Breast epithelium (tissue), 4 donors: ENCODE measurements around the gene RPRD2. TPM values are rescaled to one million over a fixed set of nuclear protein-coding genes. Genes with fewer than 3 reads are reported as not detected.

Experiments
- DNase-seq, 2 donors: peaks; one replicate each; pipeline ENCODE4 v3.0.0-alpha.2; 2019; ENCODE audit warnings: low spot score in 2 of 2
- H3K27ac ChIP-seq, 2 donors: fragments of 200-600 bp; sonication (generic) in 1 of 2; one replicate each; pipeline ENCODE4 v1.5.1; 2016 to 2019; ENCODE audit warnings: mild to moderate bottlenecking in 1 of 2
- H3K27me3 ChIP-seq, 2 donors: fragments of 200-600 bp; sonication (generic) in 1 of 2; one replicate each; pipeline versions ENCODE4 v1.5.1 to v1.6.0; 2017 to 2019; ENCODE audit warnings: control low read depth in 1 of 2, mild to moderate bottlenecking in 1 of 2
- H3K36me3 ChIP-seq: fragments of 200-600 bp; one replicate; pipeline ENCODE4 v1.5.1; 2019
- H3K4me1 ChIP-seq, 2 donors: fragments of 200-600 bp; sonication (generic); one replicate each; pipeline ENCODE4 v1.5.1; 2016 to 2019; ENCODE audit warnings: control low read depth in 1 of 2
- H3K4me3 ChIP-seq, 3 donors: fragments of 200-600 bp; sonication (generic); 1 replicate in 2 of 3; 2 replicates in 1 of 3; pipeline ENCODE4 v1.5.1; 2016 to 2019; ENCODE audit warnings: mild to moderate bottlenecking in 3 of 3, moderate library complexity in 2 of 3
- H3K9me3 ChIP-seq, 2 donors: fragments of 200-600 bp; sonication (generic) in 1 of 2; one replicate each; pipeline ENCODE4 v1.5.1; 2016 to 2019; ENCODE audit warnings: control low read depth in 1 of 2
- CTCF ChIP-seq, 3 donors: fragments of 450-650 bp; IDR thresholded peaks; one replicate each; pipeline ENCODE4 v1.5.1; 2016 to 2017; ENCODE audit warnings: antibody characterized with exemption in 3 of 3, mild to moderate bottlenecking in 3 of 3, moderate library complexity in 3 of 3
- POLR2A ChIP-seq: fragments of 450-650 bp; IDR thresholded peaks from one replicate; pipeline ENCODE4 v1.6.1; 2016; ENCODE audit warnings: antibody characterized with exemption, mild to moderate bottlenecking, moderate library complexity
- POLR2AphosphoS5 ChIP-seq, 3 donors: sonication (generic); formaldehyde crosslinking; IDR thresholded peaks; one replicate each; pipeline ENCODE4 v1.6.1; 2017; ENCODE audit warnings: antibody characterized with exemption in 3 of 3
- intact Hi-C: fragments of 100-400 bp; cut with DNase I; formaldehyde crosslinking; loops from one replicate; pipeline ENCODE4 v1.15.1; 2023; ENCODE audit warnings: low total_unique reads
- total RNA-seq, 3 donors: library from RNA; depleted of rRNA; stranded (reverse); fragments of >200 nt; gene quantifications; one replicate each; pipeline ENCODE4 v1.1.0, GENCODE V29; 2016

Gene RPRD2
- total RNA-seq, 3 donors from 2014 or later = 19.4 to 26.5 (median 20.3) TPM

- Histone ChIP-seq H3K9me3 (no peaks in the 10 kb centered on the region), H3K4me3 (no peak overlapping the region), H3K27ac (no peak overlapping the region), H3K36me3 (no peaks in the 10 kb centered on the region), H3K4me1 (no peaks in the 10 kb centered on the region), H3K27me3 (no peaks in the 10 kb centered on the region)
- intact Hi-C loops = no loop called here
- DNase-seq = no peak
- TF ChIP-seq POLR2AphosphoS5 (IDR thresholded peaks at IDR 0.05) = no peak
- TF ChIP-seq POLR2A = no peak
- TF ChIP-seq CTCF (IDR thresholded peaks at IDR 0.05) = no peak
Observed at GRCh38 chr1:150476754-150477153, 112.8 kb downstream of the RPRD2 start.

GRCh38 chr1:150477320-150477719 is 113.4 kb downstream of the RPRD2 start:
- H3K36me3 ChIP-seq = no peaks in the 10 kb centered on the region
- H3K27ac ChIP-seq = peak overlapping the region in 1 of 2 donors; percentile 38
- H3K27me3 ChIP-seq = no peaks in the 10 kb centered on the region
- intact Hi-C loops = no loop called here
- H3K4me1 ChIP-seq = no peaks in the 10 kb centered on the region
- no peaks in the 10 kb centered on the region for H3K9me3 ChIP-seq
- no peak for TF ChIP-seq CTCF (IDR thresholded peaks at IDR 0.05)
- no peak for DNase-seq
- H3K4me3 ChIP-seq = no peak overlapping the region

GRCh38 chr1:150477733-150478132 is 113.8 kb downstream of the RPRD2 start:
- Histone ChIP-seq H3K36me3 (no peaks in the 10 kb centered on the region), H3K4me3 (no peak overlapping the region), H3K27ac (no peak overlapping the region), H3K9me3 (no peaks in the 10 kb centered on the region), H3K4me1 (no peaks in the 10 kb centered on the region), H3K27me3 (no peaks in the 10 kb centered on the region)
- DNase-seq = no peak
- TF ChIP-seq POLR2AphosphoS5 (IDR thresholded peaks at IDR 0.05) = no peak
- TF ChIP-seq POLR2A = no peak
- no peak for TF ChIP-seq CTCF (IDR thresholded peaks at IDR 0.05)
- intact Hi-C loops = no loop called here

GRCh38 chr1:150479370-150479769 is 115.4 kb downstream of the RPRD2 start:
- Histone ChIP-seq H3K27me3 (no peaks in the 10 kb centered on the region), H3K4me3 (no peak overlapping the region), H3K27ac (no peak overlapping the region), H3K9me3 (no peaks in the 10 kb centered on the region), H3K4me1 (no peaks in the 10 kb centered on the region), H3K36me3 (no peaks in the 10 kb centered on the region)
- intact Hi-C loops = no loop called here
- DNase-seq = no peak
- TF ChIP-seq CTCF (IDR thresholded peaks at IDR 0.05) (no peak), POLR2AphosphoS5 (IDR thresholded peaks at IDR 0.05) (no peak), POLR2A (no peak)

GRCh38 chr1:150479927-150480352 is 116.0 kb downstream of the RPRD2 start:
- H3K4me3 ChIP-seq = no peak overlapping the region
- H3K4me1 ChIP-seq = no peaks in the 10 kb centered on the region
- no peaks in the 10 kb centered on the region for H3K9me3 ChIP-seq
- TF ChIP-seq POLR2A (no peak), CTCF (IDR thresholded peaks at IDR 0.05) (no peak), POLR2AphosphoS5 (IDR thresholded peaks at IDR 0.05) (no peak)
- DNase-seq = no peak
- no peaks in the 10 kb centered on the region for H3K27me3 ChIP-seq
- H3K27ac ChIP-seq = no peak overlapping the region
- no peaks in the 10 kb centered on the region for H3K36me3 ChIP-seq
- intact Hi-C loops = no loop called here
